IPS DF 6.9 (cell line): ENCODE results near the gene NPC1.

Experiments used
- DNase-seq: peaks from one replicate; pipeline ENCODE4 v3.0.0-alpha.2; 2013; ENCODE audit warnings: low read depth, low spot score
- H3K27ac ChIP-seq: one replicate; pipeline ENCODE4 v1.5.1; 2013; ENCODE audit warnings: low read length, control low read depth
- H3K27me3 ChIP-seq: 2 replicates; pipeline ENCODE4 v1.6.1; 2013; ENCODE audit warnings: mild to moderate bottlenecking, low read length; ENCODE audit not compliant: control insufficient read depth, insufficient read depth
- H3K36me3 ChIP-seq: 2 replicates; pipeline ENCODE4 v1.6.1; 2013; ENCODE audit warnings: low read length; ENCODE audit not compliant: control insufficient read depth, insufficient read depth
- H3K4me1 ChIP-seq: 2 replicates; pipeline ENCODE4 v1.6.1; 2013; ENCODE audit warnings: low read length; ENCODE audit not compliant: control insufficient read depth, insufficient read depth
- H3K4me3 ChIP-seq: 2 replicates; pipeline ENCODE4 v1.5.1; 2013; ENCODE audit warnings: mild to moderate bottlenecking, low read length
- H3K9me3 ChIP-seq: 2 replicates; pipeline ENCODE4 v1.6.1; 2013; ENCODE audit warnings: low read length, inconsistent platforms; ENCODE audit not compliant: control insufficient read depth, insufficient read depth
- WGBS: extraction: QIAGEN DNeasy Blood & Tissue Kit; methylation state at CpG from one replicate; pipeline ENCODE4 v1.1.7; 2013; ENCODE audit warnings: mixed read lengths, missing lambda C conversion rate; ENCODE audit not compliant: insufficient read length, insufficient coverage; 5-methylcytosine and 5-hydroxymethylcytosine counted together

Gene NPC1

GRCh38 chr18:23548275-23548674 lies 38.0 kb downstream of the NPC1 start:
- Histone ChIP-seq H3K9me3 (no peaks in the 10 kb centered on the region), H3K27ac (no peak overlapping the region), H3K36me3 (peaks cover 19% of the 10 kb centered on the region), H3K27me3 (no peaks in the 10 kb centered on the region), H3K4me3 (no peak overlapping the region), H3K4me1 (no peaks in the 10 kb centered on the region)
- WGBS: no CpG with 5 or more reads among the region's 2 CpGs
- no peak for DNase-seq

GRCh38 chr18:23547846-23548245 lies 38.5 kb downstream of the NPC1 start:
- Histone ChIP-seq H3K27me3 (no peaks in the 10 kb centered on the region), H3K27ac (no peak overlapping the region), H3K9me3 (no peaks in the 10 kb centered on the region), H3K4me1 (no peaks in the 10 kb centered on the region), H3K4me3 (no peak overlapping the region), H3K36me3 (peaks cover 18% of the 10 kb centered on the region)
- WGBS: no CpG with 5 or more reads among the region's 3 CpGs
- no peak for DNase-seq

- Histone ChIP-seq H3K27me3 (no peaks in the 10 kb centered on the region), H3K27ac (no peak overlapping the region), H3K4me3 (no peak overlapping the region), H3K36me3 (peaks cover 14% of the 10 kb centered on the region), H3K4me1 (no peaks in the 10 kb centered on the region), H3K9me3 (no peaks in the 10 kb centered on the region)
- no CpG with 5 or more reads among the region's 3 CpGs for WGBS
- DNase-seq: no peak
Measured at GRCh38 chr18:23547306-23547705, 39.0 kb downstream of the NPC1 start.

GRCh38 chr18:23545247-23545789 lies 41.0 kb downstream of the NPC1 start:
- WGBS: no CpG with 5 or more reads among the region's 13 CpGs
- Histone ChIP-seq H3K9me3 (no peaks in the 10 kb centered on the region), H3K4me3 (no peak overlapping the region), H3K27me3 (no peaks in the 10 kb centered on the region), H3K36me3 (peaks cover 16% of the 10 kb centered on the region), H3K27ac (no peak overlapping the region), H3K4me1 (no peaks in the 10 kb centered on the region)
- DNase-seq: no peak

GRCh38 chr18:23542461-23542860 lies 43.8 kb downstream of the NPC1 start:
- Histone ChIP-seq H3K4me3 (no peak overlapping the region), H3K9me3 (no peaks in the 10 kb centered on the region), H3K27ac (no peak overlapping the region), H3K36me3 (peaks cover 34% of the 10 kb centered on the region), H3K4me1 (no peaks in the 10 kb centered on the region), H3K27me3 (no peaks in the 10 kb centered on the region)
- WGBS: no CpG with 5 or more reads among the region's 2 CpGs
- DNase-seq: no peak

- Histone ChIP-seq H3K4me3 (no peak overlapping the region), H3K36me3 (peaks cover 40% of the 10 kb centered on the region), H3K27ac (no peak overlapping the region), H3K27me3 (no peaks in the 10 kb centered on the region), H3K9me3 (no peaks in the 10 kb centered on the region), H3K4me1 (no peaks in the 10 kb centered on the region)
- WGBS: no CpG with 5 or more reads among the region's 9 CpGs
- no peak for DNase-seq
Measured at GRCh38 chr18:23541349-23542093, 44.8 kb downstream of the NPC1 start.

GRCh38 chr18:23540867-23541266 lies 45.4 kb downstream of the NPC1 start:
- DNase-seq: no peak
- no peak overlapping the region for H3K4me3 ChIP-seq
- H3K27ac ChIP-seq: no peak overlapping the region
- no peaks in the 10 kb centered on the region for H3K27me3 ChIP-seq
- H3K4me1 ChIP-seq: no peaks in the 10 kb centered on the region
- peaks cover 43% of the 10 kb centered on the region for H3K36me3 ChIP-seq
- H3K9me3 ChIP-seq: no peaks in the 10 kb centered on the region
- no CpG with 5 or more reads among the region's 5 CpGs for WGBS

- Histone ChIP-seq H3K36me3 (peaks cover 51% of the 10 kb centered on the region), H3K4me1 (no peaks in the 10 kb centered on the region), H3K4me3 (no peak overlapping the region), H3K27me3 (no peaks in the 10 kb centered on the region), H3K9me3 (no peaks in the 10 kb centered on the region), H3K27ac (no peak overlapping the region)
- no CpG with 5 or more reads among the region's 9 CpGs for WGBS
- no peak for DNase-seq
Measured at GRCh38 chr18:23539911-23540525, 46.3 kb downstream of the NPC1 start.

GRCh38 chr18:23539296-23539695 lies 47.0 kb downstream of the NPC1 start:
- WGBS: no CpG with 5 or more reads among the region's 9 CpGs
- no peaks in the 10 kb centered on the region for H3K27me3 ChIP-seq
- H3K4me1 ChIP-seq: no peaks in the 10 kb centered on the region
- DNase-seq: no peak
- H3K4me3 ChIP-seq: no peak overlapping the region
- no peak overlapping the region for H3K27ac ChIP-seq
- H3K9me3 ChIP-seq: no peaks in the 10 kb centered on the region
- H3K36me3 ChIP-seq: peaks cover 55% of the 10 kb centered on the region

- no peak overlapping the region for H3K4me3 ChIP-seq
- no peaks in the 10 kb centered on the region for H3K27me3 ChIP-seq
- H3K27ac ChIP-seq: no peak overlapping the region
- DNase-seq: no peak
- H3K9me3 ChIP-seq: no peaks in the 10 kb centered on the region
- no CpG with 5 or more reads among the region's 6 CpGs for WGBS
- peaks cover 55% of the 10 kb centered on the region for H3K36me3 ChIP-seq
- no peaks in the 10 kb centered on the region for H3K4me1 ChIP-seq
Measured at GRCh38 chr18:23538870-23539269, 47.4 kb downstream of the NPC1 start.
